NK-92 (cell line): ENCODE results near the gene KRT33A.

Experiments
- DNase-seq: peaks from one replicate; lab custom pipeline; 2025; ENCODE audit not compliant: unreplicated experiment; lab: John Stamatoyannopoulos, UW

Gene KRT33A

DNA sequence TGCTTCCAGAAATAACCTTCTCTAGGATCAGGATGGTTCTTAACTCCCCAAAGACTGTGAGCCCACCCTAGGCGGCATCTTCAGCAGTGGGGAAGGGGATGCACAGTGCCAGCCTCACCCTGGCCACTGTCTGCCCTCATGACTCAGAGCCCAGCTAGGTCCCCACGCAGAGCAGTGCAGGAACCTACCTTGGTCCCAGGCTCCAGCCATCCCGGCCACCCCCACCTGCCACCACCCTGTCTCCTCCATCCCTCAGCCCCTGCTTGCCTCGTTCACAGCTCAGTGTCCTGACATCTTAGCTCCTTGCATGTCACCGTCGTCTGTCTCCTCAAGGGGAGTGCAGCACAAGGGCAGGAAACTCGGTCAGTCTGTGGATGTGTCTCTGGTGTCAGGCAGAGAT is 19.0 kb downstream of the KRT33A start:
- DNase-seq: no peak

DNA sequence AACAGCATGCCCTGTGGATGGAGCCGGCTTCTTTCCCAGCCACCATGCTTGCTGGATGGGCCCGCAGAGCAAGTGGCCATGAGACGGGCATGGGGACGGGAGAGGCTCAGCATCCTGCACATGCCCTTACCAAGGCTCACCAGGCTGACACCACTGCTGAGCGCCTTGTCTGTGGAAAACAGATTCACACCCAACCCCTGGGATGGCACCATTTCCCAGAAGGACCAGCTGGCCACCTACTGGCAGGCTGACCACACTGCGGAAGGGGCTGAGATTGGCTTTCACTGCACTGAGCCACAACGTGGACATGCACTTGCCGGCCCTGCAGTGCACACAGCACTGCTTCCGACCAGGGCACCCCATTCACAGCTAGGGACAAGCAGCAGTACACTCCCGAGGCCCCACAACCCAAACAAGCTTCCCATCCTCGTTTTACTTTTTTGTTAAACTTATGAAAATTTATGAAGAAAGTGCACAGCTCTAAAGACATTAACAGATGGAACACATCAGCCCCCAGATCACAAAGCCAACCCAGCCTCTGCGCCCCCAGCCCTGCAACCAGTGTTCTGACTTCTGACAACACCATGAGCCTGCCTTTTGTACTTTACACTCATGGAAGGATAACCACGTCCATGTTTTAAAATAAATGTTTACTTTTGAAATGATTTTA is 21.2 kb downstream of the KRT33A start:
- DNase-seq: no peak

DNA sequence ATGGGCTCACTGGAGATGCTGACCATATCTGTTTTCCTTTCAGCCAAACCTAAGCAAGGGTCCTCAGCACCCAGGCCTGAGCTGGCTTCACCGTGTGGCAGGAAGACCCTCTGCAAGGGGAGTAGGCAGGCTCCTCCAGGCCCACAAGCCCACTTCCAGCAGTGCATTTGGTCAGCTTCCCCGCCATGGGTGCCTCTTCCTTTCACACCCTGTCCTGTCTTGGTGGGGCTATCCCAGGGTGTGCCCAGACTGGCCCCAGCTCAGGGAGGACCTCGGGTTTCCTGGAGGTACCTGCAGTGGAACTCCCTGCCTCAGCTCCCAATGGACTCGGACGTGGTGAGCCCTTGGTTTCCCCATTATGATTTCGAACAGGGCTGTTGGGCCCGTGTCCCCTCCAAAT is 22.4 kb downstream of the KRT33A start:
- DNase-seq: no peak

DNA sequence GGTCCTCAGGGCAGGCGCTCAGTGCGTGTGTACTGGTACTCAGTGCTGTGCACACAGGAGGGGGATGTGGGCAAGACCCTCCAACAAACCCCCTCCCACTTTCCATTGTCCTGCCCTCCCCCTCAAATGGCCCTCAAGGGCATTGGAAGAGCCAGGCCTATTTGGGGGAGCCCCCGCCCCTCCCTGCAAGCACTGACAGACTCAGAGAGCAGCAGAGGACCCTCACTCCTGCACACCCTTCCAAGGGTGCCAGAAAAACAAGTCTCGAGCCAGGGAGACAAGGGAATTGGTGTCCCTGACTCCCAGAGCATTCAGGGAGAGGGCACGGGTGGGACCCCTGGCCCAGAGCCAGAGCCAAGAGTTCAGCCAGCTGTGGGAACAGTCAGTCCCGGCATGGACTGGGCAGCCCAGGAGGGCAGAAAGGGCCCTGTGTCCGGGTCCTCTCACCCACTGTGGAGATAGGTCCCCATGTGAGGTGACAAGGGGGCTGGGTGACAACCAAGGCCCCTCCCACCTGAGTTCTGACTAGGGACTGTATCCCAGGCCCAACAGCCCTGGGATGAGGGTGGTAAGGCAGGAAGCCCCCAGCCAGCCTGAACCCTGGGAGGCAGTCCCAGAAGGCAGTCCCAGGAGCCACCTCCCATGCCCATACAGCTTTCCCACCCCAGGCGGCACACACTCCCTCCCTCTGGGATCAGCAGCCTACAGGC is 23.1 kb downstream of the KRT33A start:
- DNase-seq: no peak

DNA sequence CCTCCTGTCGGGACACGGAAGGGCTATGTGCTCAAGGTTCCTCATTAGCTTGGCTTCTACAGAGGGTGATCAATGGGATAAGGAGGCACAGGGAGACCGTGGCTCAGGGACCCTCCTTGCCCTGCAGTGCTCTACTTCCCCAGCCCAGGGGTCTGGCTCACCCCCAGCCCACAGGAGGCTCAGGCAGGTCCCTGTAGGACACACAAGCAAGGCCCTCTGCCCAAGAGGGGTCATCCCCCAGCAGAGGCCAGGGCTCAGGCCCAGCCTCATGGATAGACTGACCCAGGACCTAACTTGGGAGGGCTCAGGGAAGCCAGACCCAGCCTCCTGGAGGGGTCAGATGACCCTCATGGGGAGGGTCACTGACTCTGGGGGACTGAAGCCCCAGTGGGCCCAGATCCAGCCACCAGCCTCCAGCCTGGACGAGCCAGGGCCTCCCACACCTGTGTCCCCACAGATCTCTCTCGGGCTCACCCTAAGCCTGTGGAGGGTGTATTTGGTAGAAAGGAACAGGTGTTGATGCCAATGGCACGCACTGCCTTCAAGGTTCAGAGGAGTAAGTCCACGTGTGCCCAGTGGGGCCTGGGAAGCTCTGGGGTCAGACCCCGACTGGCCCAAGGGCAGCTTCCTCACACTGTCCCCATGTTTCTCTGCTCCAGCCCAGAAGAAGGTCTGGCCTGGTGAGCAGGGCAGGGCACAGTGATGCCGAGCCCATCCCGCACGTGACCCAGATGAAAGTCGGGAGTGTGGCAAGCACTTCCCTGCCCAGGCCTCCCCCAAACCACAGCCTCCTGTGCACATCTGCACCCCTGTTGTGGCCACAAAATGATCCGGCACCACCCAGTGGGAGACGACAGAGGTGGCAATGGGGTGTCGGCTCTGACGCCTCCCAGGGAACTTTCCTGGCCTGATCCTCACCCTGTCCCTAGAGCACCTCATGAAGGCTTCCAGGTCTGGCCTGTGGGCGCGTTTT is 24.2 kb downstream of the KRT33A start:
- DNase-seq: no peak

DNA sequence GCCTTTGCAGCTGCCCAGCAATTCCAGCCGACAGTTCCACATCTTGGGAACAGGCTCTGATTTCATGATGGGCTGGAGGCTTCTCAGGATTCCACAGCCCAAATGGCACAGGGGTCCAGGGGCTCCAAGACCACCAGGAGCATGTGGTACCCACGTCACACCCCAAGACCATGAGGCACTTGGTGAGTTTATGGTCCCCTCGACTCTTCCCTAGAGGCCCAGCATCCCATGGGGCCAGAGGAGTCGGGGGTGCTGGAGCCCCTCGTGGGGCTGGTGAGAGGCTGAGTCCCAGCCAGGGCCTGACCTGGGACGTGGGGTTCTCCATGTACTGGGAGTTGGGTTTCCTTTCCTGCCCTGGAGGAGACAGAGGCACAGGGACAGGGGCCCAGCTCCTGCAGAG is 25.0 kb downstream of the KRT33A start:
- no peak for DNase-seq

DNA sequence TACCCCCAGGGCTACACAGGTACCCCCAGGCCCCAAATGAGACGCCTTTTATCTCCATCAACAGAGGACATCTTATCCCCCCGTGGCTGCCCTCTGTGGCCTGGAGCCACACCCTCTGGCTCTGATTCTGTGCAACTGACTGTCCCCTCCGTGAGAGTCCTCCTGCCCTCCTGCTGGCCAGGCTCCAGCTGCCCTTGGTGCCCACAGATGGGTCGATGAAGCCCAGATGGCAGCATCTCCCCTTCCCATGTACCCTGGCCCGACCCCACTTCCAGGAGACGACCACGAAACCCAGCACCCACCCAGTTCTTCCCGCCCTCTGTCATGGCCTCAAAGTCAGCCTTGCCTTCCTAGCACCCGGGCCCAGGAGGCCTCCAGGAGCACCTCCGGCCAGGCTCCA is 25.5 kb downstream of the KRT33A start:
- DNase-seq: no peak

DNA sequence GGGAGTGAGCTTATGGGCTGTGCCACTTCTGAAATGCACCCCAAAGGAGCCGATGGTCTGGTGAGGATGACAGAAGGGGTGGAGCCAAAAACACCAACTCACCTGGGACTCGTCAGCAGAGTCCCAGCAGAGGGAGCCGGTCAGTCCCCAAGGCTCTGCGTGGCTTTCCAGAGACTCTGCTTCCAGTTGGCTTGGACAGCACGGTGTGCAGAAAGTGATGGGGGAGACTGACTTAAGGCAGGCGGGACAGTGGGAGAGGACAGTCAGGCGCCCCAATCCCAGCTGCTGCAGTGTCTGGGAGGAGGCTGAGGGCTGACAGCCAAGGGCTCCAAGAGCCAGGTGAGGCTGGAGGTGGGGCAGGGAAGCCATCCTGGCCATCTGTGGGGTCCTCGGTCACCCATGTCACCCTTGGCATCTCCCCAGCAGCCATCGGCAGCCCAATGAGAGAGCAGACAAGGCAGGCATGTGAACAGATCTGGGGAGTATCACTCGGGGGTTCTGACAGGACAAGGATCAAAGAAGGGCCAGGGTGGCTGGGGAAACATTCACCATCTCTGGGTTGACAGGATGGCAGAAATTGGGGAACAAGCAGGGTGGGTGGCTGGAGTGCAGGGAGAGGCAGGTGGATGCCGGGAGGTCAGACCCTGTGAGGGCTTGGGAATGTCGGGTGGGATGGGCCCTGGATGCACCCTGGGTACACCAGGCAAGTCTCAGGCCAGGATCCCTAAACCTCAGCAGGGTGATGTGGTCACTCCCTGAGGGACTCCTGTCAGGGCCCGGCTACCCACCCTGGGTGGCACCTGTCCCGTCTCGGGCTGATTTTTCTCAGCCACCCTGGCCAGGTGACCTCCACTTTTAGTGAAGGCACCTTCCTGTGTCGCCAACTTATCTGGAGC is 26.2 kb downstream of the KRT33A start:
- DNase-seq: no peak

DNA sequence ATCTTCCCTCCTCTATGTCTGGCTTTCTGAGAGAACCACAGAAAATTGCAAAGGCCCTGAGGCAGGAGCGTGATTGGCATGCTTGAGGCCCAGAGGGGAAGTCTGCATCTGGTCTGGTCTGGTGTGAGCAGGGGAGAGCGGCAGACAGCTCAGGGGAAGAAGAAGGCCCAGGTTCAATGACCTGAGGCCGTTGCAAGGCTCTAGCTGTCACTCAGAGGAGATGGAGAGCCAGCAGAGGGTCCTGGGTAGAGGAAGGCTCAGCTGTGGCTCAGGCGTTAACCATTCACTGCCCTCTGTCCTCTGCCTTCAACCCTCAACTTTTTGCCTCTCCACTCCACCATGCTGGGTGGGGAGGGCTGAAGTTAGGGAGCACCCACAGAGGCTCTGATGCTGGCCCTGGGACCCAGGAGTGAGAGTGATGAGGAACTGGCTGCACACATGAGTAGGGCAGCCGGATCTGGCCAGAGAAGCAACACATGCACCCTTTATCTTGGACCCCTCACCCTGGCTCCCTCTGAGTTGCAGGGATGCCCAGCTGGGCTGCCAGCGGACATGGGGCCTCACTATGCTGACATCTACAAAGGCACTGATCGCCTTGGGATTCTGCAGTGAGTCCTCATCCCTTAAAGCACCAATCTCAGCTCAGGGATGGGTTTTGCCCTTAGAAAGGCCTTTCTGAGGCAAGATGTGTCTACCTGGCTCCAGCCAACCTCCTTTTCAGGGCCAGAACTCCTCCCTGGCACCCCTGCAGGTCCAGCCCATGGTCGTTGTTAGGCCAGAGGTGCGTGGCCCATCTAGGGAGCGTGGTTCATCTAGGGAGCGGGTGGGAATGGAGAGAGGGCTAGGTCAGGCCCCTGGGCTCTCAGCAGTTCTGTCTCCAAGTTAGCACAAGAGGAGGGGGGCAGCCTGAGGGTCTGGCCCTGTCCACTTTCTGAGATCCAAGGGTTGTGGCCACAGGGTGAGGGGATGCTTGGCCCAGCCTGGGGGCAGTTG is 27.4 kb downstream of the KRT33A start:
- DNase-seq: no peak

DNA sequence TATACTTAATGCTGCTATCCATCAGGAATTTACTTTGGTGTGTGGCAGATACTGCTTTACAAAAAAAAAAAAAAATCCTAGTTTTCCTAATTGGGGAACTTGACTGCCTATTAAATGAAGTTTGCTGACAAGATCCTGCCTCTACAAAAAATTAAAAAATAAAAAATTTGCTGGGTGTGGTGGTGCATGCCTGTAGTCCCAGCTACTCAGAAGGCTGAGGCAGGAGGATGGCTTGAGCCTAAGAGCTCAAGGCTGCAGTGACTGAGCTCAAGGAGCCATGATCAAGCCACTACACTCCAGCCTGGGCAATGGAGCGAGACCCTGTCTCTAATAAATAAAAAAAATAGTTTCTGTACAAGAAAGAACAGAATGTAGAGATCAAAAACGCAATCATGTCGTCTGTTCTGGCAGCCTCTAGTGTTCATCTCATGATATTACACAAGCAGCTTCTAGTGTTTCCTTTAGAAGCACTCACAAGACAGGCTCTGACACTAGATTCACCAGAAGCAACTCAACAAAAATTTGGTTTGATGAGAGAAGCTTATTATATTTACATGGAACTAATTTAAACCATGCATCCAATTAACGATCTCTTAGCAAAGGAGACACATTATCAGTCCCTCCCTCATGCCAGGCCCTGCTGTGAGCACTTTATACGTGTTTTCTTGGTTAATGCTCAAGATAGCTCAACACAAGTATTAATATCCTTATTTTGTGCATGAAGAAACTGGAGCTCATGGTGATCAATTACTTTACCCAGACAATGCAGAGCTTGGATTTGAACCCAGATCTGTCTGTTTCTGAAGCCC is 28.3 kb downstream of the KRT33A start:
- no peak for DNase-seq

DNA sequence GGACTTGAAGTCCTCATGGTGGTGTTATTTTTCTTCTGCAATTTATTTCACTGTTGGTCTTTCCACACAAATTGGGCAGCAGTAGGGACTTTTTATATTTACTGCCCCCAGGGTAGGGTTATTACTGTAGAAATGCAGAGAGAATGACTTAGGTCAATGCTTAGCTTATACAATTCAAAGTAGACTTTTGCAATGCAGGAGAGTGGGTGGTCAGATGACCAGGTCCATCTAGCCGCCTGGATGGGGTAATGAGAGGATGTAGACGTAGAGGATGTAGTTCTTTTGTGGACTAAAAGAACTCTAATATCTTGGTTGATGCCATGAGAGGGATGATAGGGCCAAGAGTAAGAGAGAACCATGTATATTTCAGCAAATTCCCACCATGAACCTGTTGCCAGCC is 32.4 kb downstream of the KRT33A start:
- no peak for DNase-seq

DNA sequence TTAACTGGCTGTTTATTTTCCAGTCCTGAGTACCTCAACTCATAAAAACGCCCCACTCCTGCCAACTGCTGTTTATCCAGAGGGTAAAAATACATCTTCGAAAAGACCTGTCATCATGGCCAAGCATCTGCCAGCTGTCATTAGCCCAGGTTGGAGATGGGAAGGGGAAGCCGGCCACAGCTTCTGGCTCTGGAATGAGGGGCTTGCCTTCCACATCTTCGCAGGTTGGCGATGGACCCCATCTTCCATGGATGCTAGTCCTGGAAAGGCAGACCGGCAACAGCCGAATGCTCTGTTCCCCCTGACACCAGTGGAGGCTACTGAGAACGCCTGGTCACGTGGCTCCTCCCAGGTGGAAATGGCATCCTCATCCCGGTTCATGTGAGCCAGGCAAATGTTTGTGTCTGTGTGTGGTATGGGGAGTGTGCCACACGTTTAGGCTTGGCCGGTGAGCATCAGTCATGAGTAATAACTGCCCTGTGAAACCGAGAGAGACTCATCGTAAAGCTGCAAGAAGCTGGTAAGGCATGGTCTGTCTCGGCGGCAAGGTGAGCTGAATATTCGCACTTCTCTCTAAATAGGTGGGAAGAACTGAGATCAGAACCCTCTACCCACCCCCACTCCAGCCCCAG is 34.7 kb downstream of the KRT33A start:
- no peak for DNase-seq

DNA sequence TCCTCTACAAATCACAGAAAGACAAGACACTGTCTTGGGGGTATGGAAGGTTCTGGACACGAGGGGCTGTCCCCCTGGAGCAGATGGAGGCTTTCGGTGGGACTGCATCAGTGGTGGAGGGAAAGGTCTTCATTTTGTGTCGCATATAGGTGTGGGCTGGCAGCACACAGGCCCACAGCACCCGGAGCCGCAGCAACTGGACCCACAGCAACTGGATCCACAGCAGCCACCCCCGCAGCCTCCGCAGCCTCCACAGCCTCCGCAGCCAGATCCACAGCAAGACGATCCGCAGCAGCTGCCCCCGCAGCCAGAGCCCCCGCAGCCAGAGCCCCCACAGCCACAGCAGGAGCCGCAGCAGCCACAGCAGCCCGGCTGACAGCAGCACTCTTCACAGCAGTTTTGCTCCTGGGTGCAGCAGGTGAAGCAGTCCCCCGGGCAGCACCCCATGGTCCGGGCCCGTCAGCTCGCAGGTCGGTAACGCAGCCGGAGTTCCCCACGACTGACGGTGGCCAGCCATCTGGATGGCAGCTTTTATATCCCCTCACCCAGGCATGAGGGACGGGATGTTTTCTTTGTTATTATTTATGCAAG is 35.3 kb downstream of the KRT33A start, which contains the start of gene KRTAP17-1:
TSS of gene KRTAP17-1 (minus strand) at position 507 of the 591 bp plus-strand sequence. CDS start at position 447, 60 bp downstream.
- no peak for DNase-seq

DNA sequence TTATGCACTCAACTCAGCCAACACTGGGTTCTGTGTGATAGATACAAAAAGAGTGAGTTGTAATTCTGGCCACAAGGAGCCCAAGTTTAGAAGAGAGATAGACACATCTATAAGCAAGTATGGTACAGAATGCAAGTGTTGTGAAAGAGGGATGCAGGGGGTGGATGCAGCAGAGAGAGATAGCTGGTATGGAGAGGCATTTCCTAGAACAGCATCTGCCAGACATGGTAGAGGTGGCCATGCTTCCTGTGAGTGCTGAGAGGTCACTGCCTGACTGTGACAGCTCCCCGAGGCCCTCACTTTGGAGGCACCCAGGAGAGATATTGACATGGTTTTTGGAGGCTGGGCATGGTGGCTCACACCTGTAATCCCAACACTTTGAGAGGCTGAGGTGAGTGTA is 39.5 kb downstream of the KRT33A start:
- DNase-seq: no peak

DNA sequence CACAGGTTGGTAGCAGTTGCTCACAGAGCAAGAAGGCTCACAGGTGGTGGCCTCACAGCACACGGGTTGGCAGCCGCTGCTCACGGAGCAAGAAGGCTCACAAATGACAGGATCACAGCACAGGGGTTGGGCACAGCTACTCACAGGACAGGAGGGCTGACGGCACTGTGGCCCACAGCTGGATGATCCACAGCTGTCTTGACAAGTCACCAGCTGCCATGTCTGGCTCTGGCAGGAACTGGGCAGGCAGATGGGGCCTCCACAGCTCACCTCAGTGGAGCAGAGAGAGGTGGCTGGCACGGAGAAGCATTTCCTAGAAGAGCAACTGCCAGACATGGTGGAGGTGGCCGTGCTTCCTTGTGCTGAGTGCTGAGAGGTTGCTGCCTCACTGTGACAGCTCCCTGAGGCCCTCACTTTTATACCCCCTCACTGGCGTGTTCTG is 41.7 kb downstream of the KRT33A start, which contains the start of gene KRTAP16-1:
TSS of gene KRTAP16-1 (minus strand) at position 392 of the 442 bp plus-strand sequence. CDS start at position 336, 56 bp downstream.
- DNase-seq: no peak

DNA sequence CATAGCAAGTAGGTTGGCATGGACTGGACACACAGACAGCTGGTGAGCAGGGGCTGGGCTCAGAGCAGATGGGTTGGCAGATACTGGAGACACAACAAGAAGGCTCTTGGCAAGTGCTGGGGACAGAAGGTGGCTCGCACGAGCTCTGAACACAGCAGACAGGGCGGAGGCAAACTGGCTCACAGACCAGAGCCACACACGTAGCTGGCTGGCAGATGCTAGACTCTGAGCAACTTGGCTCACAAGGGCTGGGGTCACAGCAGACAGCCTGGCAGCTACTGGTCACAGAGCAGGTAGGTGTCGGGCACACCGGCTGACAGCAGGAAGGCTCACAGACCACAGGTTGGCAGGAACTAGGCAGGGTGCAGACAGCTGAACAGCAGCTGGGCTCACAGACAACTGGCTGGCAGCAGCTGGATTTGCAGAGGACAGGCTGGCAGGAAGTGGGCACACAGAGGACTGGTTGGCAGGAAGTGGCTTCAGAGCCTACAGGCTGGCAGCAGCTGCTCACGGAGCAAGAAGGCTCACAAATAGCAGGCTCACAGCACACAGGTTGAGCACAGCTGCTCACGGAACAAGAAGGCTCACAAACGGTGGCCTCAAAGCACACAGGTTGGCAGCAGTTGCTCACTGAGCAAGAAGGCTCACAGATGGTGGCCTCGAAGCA is 42.2 kb downstream of the KRT33A start:
- DNase-seq: no peak

DNA sequence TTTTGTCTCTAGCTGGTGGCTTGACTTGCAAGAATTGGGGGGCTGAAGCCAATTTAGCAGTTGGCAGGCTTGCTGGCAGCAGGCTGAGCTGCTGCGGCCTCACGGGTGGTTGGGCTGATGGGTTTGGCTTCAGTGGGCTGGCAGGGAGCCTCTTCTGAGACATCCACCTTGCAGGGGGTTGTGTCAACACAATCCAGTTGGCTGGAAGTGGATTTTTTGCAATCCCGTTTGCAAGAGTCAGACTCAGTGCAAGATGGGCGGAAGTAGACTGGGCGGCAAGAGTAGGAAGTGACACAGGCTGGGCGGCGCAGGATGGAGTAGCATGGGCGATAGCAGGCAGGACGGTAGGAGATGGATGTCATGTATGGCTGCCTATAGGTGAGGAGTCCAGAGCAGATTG is 43.0 kb downstream of the KRT33A start:
- DNase-seq: no peak
